AG04449 (cell line): Measurements from ENCODE around the gene HBM.

Experiments
- CTCF ChIA-PET: fragments of 350-600 bp; formaldehyde crosslinking; extraction: SDS; loops from one replicate; lab custom pipeline; 2021; ENCODE audit warnings: antibody characterized with exemption; lab: Yijun Ruan, JAX
- POLR2A ChIA-PET: fragments of 400-600, 350-600 bp; formaldehyde crosslinking; extraction: SDS; loops from one replicate; lab custom pipeline; 2020; ENCODE audit warnings: antibody characterized with exemption, inconsistent platforms; lab: Yijun Ruan, JAX
- DNase-seq: peaks from one replicate; pipeline ENCODE4 v3.0.0-alpha.2; 2010; ENCODE audit warnings: low read depth, low spot score
- H3K4me3 ChIP-seq: 2 replicates; pipeline ENCODE4 v1.5.1; 2011; ENCODE audit warnings: low read depth, mild to moderate bottlenecking, control low read depth, low read length
- CTCF ChIP-seq: IDR thresholded peaks from one replicate; pipeline ENCODE4 v1.5.1; 2011; ENCODE audit warnings: mild to moderate bottlenecking, moderate library complexity, low read length, control low read depth, inconsistent platforms; ENCODE audit not compliant: insufficient read depth; ENCODE audit errors: missing control alignments

HBM gene

GRCh38 chr16:177394-177822 is 11.6 kb downstream of the HBM start:
- no peak for DNase-seq
- POLR2A ChIA-PET, result no interaction called here
- CTCF ChIA-PET, result interaction anchor here (1.0 to 6.9 kb wide), 4 partner anchors 71 to 114 kb away, joined by 3 to 81 read pairs (median 10); no protein-coding TSS in a partner anchor
- TF ChIP-seq CTCF, result no peak
- no peak overlapping the region for H3K4me3 ChIP-seq

GRCh38 chr16:177981-178667 is 12.3 kb downstream of the HBM start:
- CTCF ChIA-PET, result interaction anchor here (1.0 to 6.9 kb wide), 6 partner anchors 72 to 115 kb away, joined by 3 to 81 read pairs (median 10); no protein-coding TSS in a partner anchor
- no peak overlapping the region for H3K4me3 ChIP-seq
- no peak for DNase-seq
- POLR2A ChIA-PET, result no interaction called here
- no peak for TF ChIP-seq CTCF

GRCh38 chr16:178668-179015 is 12.9 kb downstream of the HBM start:
- POLR2A ChIA-PET, result no interaction called here
- DNase-seq, result no peak
- TF ChIP-seq CTCF, result no peak
- H3K4me3 ChIP-seq, result no peak overlapping the region
- CTCF ChIA-PET, result interaction anchor here (1.1 to 6.9 kb wide), 5 partner anchors 72 to 116 kb away, joined by 3 to 81 read pairs (median 15); no protein-coding TSS in a partner anchor

GRCh38 chr16:179211-180092 is 13.7 kb downstream of the HBM start:
- CTCF ChIA-PET, result interaction anchor here (1.1 to 6.9 kb wide), 13 partner anchors 9 to 116 kb away, joined by 3 to 126 read pairs (median 11); no protein-coding TSS in a partner anchor
- H3K4me3 ChIP-seq, result no peak overlapping the region
- TF ChIP-seq CTCF, result no peak
- DNase-seq, result no peak
- POLR2A ChIA-PET, result no interaction called here

- peak within 1 kb of the TSS; percentile 48 for H3K4me3 ChIP-seq
- POLR2A ChIA-PET, result interaction anchor here (0.7 kb wide), 2 partner anchors 9 to 73 kb away, joined by 3 read pairs; no protein-coding TSS in a partner anchor
- DNase-seq, result no peak
- CTCF ChIA-PET, result interaction anchor here (0.7 to 6.9 kb wide), 20 partner anchors 9 to 183 kb away, joined by 3 to 126 read pairs (median 5); no protein-coding TSS in a partner anchor
- no peak for TF ChIP-seq CTCF
Observed at GRCh38 chr16:180101-180675, 14.4 kb downstream of the HBM start, which contains the start of gene HBQ1. Gene HBQ1, plus strand, starts transcription at chr16:180459. Its CDS starts 28 bp downstream, at chr16:180487.
